HCT116 (cell line): ENCODE measurements around the gene GM2A. TPM values are rescaled to one million over a fixed set of nuclear protein-coding genes. Genes with fewer than 3 reads are reported as not detected.
"Not testable (repeated sequence)": the region's sequence is repeated elsewhere in the genome, so short reads cannot be mapped to it uniquely, and the experiment has no call there.

Experiments used
- ATAC-seq: fragments of 200-7000 bp; cut with Tn5 transposase; 2 replicates; pipeline ENCODE4 v1.9.1; 2020; ENCODE audit warnings: mild to moderate bottlenecking, moderate library complexity
- BruUV-seq: library from RNA; stranded (reverse); fragments of 400-500 nt; replicated peaks from 2 replicates; lab custom pipeline; 2021; lab: Mats Ljungman, UMichigan
- CTCF ChIA-PET: fragments of 300-600 bp; sonication (Branson Sonifier 250); formaldehyde crosslinking; loops from one replicate; lab custom pipeline; 2021; ENCODE audit warnings: antibody characterized with exemption; lab: Charles Lee
- POLR2A ChIA-PET: fragments of 300-600, 350-600 bp; sonication (Branson Sonifier 250); formaldehyde crosslinking; loops from one replicate; lab custom pipeline; 2021; ENCODE audit warnings: antibody characterized with exemption; lab: Charles Lee
- RAD21 ChIA-PET, 2 experiments: fragments of 300-600 bp; sonication (Branson Sonifier 250); formaldehyde crosslinking; loops; one replicate each; lab custom pipeline; 2023; ENCODE audit warnings: low total read pairs in 2 of 2; ENCODE audit not compliant: uncharacterized antibody in 2 of 2, unreplicated experiment in 2 of 2, low non-redundant PET in 1 of 2; lab: Charles Lee
- DNase-seq: peaks from one replicate; pipeline ENCODE4 v3.0.0-alpha.2; 2010; ENCODE audit warnings: low read depth, low spot score
- H2AFZ ChIP-seq: fragments of 200-600 bp; shearing (Covaris generic), sonication (generic); 2 replicates; pipeline ENCODE4 v1.6.1; 2017; ENCODE audit warnings: low read depth, mixed run types, mixed read lengths, antibody characterized with exemption, low read length; ENCODE audit not compliant: poor library complexity, severe bottlenecking
- H3K27ac ChIP-seq: 2 replicates; pipeline ENCODE4 v1.5.1; 2012; ENCODE audit warnings: low read depth, low read length
- H3K27me3 ChIP-seq: fragments of 200-600 bp; sonication (generic); 2 replicates; pipeline ENCODE4 v1.6.1; 2016; ENCODE audit warnings: mixed run types, low read length, mixed read lengths; ENCODE audit not compliant: insufficient read depth
- H3K36me3 ChIP-seq, 2 experiments: fragments of 200-500 bp in 1 of 2; fragments of 200-600 bp in 1 of 2; sonication (Bioruptor generic) in 1 of 2; sonication (generic) in 1 of 2; 2 replicates each; pipeline versions ENCODE4 v1.5.1 to v1.6.1; 2014 to 2016; ENCODE audit warnings: low read length in 2 of 2, inconsistent platforms in 1 of 2, mixed read lengths in 1 of 2, mixed run types in 1 of 2; ENCODE audit not compliant: insufficient read depth in 2 of 2, control insufficient read depth in 1 of 2
- H3K4me1 ChIP-seq, 2 experiments: fragments of 200-600 bp in 1 of 2; sonication (generic) in 1 of 2; 2 replicates each; pipeline versions ENCODE4 v1.5.1 to v1.6.1; 2012 to 2017; ENCODE audit warnings: low read length in 2 of 2, inconsistent platforms in 1 of 2, mild to moderate bottlenecking in 1 of 2, mixed read lengths in 1 of 2, mixed run types in 1 of 2, moderate library complexity in 1 of 2; ENCODE audit not compliant: insufficient read depth in 2 of 2, control insufficient read depth in 1 of 2
- H3K4me2 ChIP-seq: fragments of 200-600 bp; sonication (generic); 2 replicates; pipeline ENCODE4 v1.6.1; 2017; ENCODE audit warnings: mixed run types, low read length, mixed read lengths
- H3K4me3 ChIP-seq, 2 experiments: fragments of 200-600 bp in 1 of 2; sonication (generic) in 1 of 2; replicated peaks in 1 of 2; 2 replicates each; pipeline ENCODE4 v1.5.1; 2011 to 2016; ENCODE audit warnings: low read length in 2 of 2, control low read depth in 1 of 2, low read depth in 1 of 2, mild to moderate bottlenecking in 1 of 2, mixed read lengths in 1 of 2, mixed run types in 1 of 2
- H3K79me2 ChIP-seq: fragments of 200-600 bp; sonication (generic); 2 replicates; pipeline ENCODE4 v1.6.1; 2017; ENCODE audit warnings: mild to moderate bottlenecking, mixed run types, low read length, moderate library complexity, mixed read lengths; ENCODE audit not compliant: insufficient read depth
- H3K9ac ChIP-seq: fragments of 200-600 bp; sonication (generic); 2 replicates; pipeline ENCODE4 v1.6.1; 2016; ENCODE audit warnings: low read length, mixed read lengths
- H3K9me2 ChIP-seq: fragments of 200-600 bp; sonication (generic), shearing (Covaris generic); 2 replicates; pipeline ENCODE4 v1.6.1; 2017; ENCODE audit warnings: mixed run types, mild to moderate bottlenecking, moderate library complexity; ENCODE audit not compliant: insufficient read depth
- H3K9me3 ChIP-seq, 2 experiments: fragments of 200-500 bp in 1 of 2; fragments of 200-600 bp in 1 of 2; sonication (Bioruptor generic) in 1 of 2; sonication (generic) in 1 of 2; 2 replicates each; pipeline ENCODE4 v1.6.1; 2014 to 2017; ENCODE audit warnings: low read length in 2 of 2, mixed read lengths in 2 of 2, inconsistent platforms in 1 of 2, low read depth in 1 of 2, mild to moderate bottlenecking in 1 of 2, mixed run types in 1 of 2, moderate library complexity in 1 of 2; ENCODE audit not compliant: control insufficient read depth in 1 of 2, insufficient read depth in 1 of 2
- H4K20me1 ChIP-seq: fragments of 200-600 bp; sonication (generic), shearing (Covaris generic); 2 replicates; pipeline ENCODE4 v1.6.1; 2017; ENCODE audit warnings: mixed run types, mild to moderate bottlenecking, moderate library complexity; ENCODE audit not compliant: insufficient read depth
- CBX3 ChIP-seq: IDR thresholded peaks from 2 replicates; pipeline ENCODE4 v1.6.1; 2012; ENCODE audit warnings: low read depth
- EGR1 ChIP-seq: IDR thresholded peaks from 2 replicates; pipeline ENCODE4 v1.6.1; 2012; ENCODE audit warnings: low read depth
- SIN3A ChIP-seq: IDR thresholded peaks from 2 replicates; pipeline ENCODE4 v1.6.1; 2012; ENCODE audit warnings: low read depth
- SP1 ChIP-seq: IDR thresholded peaks from 2 replicates; pipeline ENCODE4 v1.6.1; 2012; ENCODE audit warnings: low read depth
- YY1 ChIP-seq: IDR thresholded peaks from 2 replicates; pipeline ENCODE4 v1.6.1; 2011; ENCODE audit warnings: low read length, low read depth, moderate library complexity, mild to moderate bottlenecking; ENCODE audit not compliant: insufficient replicate concordance; ENCODE audit errors: extremely low read depth
- ZFX ChIP-seq: fragments of 450-650 bp; IDR thresholded peaks from 2 replicates; pipeline ENCODE4 v1.6.1; 2017
- intact Hi-C: fragments of 100-400 bp; cut with micrococcal nuclease; formaldehyde crosslinking; loops from 2 replicates; pipeline ENCODE4 v1.10.0; 2022
- total RNA-seq: library from RNA; stranded (reverse); gene quantifications from one replicate; pipeline ENCODE4 v1.2.1, GENCODE V29; 2021; ENCODE audit not compliant: unreplicated experiment
- TF ChIP-seq, protein P1 (sequence below): IDR thresholded peaks from 2 replicates; pipeline ENCODE4 v1.6.1; 2012; ENCODE audit warnings: low read depth
- TF ChIP-seq, protein P2 (sequence below), 3 experiments: fragments of 200-600 bp in 1 of 3; sonication (generic) in 1 of 3; IDR thresholded peaks in 2 of 3; conservative IDR thresholded peaks in 1 of 3; 2 replicates each; pipeline ENCODE4 v1.5.1; 2012 to 2017; ENCODE audit warnings: low read depth in 2 of 3, low read length in 2 of 3, antibody characterized with exemption in 1 of 3, borderline replicate concordance in 1 of 3, control low read depth in 1 of 3, mild to moderate bottlenecking in 1 of 3, mixed read lengths in 1 of 3, mixed run types in 1 of 3, moderate library complexity in 1 of 3; ENCODE audit not compliant: insufficient read depth in 1 of 3
- TF ChIP-seq, protein P3 (sequence below): IDR thresholded peaks from 2 replicates; pipeline ENCODE4 v1.6.1; 2012
- TF ChIP-seq, protein P4 (sequence below): IDR thresholded peaks from 2 replicates; pipeline ENCODE4 v1.6.1; 2011; ENCODE audit warnings: mild to moderate bottlenecking, low read length, moderate library complexity; ENCODE audit not compliant: insufficient replicate concordance; ENCODE audit errors: extremely low read depth

GM2A gene
- total RNA-seq, 1 experiment from 2014 or later: 25.0 TPM

DNA sequence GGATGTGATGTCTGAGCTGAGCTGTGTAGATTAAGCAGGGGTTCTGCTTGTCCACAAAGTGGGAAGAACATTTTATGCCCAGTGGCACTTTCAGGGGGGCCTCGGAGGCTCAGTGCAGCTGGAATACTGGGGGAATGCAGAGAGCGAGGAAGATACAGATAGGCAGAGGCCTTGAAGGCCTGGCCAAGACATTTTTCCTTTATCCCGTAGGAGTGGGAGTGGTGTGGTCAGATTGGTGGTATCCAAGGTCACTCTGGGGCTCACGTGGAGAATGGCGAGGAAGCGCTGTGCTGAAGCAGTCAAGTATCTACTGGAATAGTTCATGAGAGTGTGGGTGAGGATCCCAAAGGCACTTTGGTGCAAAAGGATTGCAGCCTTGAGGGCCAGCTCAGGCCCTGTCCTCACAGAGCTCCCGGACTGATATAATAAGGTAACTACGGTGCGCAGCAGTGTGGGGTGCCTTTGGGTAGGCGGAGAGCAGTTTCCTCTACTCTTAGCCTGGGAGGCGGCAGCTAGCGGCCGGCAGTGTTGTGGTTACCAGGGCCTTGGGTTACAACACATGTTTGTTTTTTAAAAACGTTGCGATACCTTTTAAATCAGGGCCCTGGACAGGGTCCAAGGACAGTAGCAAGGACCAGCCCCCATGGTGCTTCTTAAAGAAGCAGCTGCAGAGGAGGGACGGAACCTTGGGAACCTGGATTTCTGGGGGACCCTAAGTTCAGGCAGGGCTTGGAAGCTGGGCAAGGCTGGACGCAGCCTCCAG lies 18.3 kb upstream of the GM2A start:
- no peak overlapping the region for H3K4me2 ChIP-seq
- H3K79me2 ChIP-seq: no peaks in the 10 kb centered on the region
- H3K27ac ChIP-seq: no peak overlapping the region
- POLR2A ChIA-PET: interaction anchor here (0.8 kb wide), 1 partner anchor 10 kb away, joined by 3 read pairs; no protein-coding TSS in a partner anchor
- CTCF ChIA-PET: interaction anchor here (0.9 kb wide), 1 partner anchor 109 kb away, joined by 3 read pairs; no protein-coding TSS in a partner anchor
- BruUV-seq: no TSS peak
- intact Hi-C loops: loop anchor here (10.0 kb wide), 1 partner anchor 230 kb away; no protein-coding TSS in a partner anchor
- ATAC-seq (no peak), DNase-seq (no peak)
- no peak overlapping the region for H3K4me3 ChIP-seq
- RAD21 ChIA-PET: no interaction called here
- TF ChIP-seq, protein P1, sequence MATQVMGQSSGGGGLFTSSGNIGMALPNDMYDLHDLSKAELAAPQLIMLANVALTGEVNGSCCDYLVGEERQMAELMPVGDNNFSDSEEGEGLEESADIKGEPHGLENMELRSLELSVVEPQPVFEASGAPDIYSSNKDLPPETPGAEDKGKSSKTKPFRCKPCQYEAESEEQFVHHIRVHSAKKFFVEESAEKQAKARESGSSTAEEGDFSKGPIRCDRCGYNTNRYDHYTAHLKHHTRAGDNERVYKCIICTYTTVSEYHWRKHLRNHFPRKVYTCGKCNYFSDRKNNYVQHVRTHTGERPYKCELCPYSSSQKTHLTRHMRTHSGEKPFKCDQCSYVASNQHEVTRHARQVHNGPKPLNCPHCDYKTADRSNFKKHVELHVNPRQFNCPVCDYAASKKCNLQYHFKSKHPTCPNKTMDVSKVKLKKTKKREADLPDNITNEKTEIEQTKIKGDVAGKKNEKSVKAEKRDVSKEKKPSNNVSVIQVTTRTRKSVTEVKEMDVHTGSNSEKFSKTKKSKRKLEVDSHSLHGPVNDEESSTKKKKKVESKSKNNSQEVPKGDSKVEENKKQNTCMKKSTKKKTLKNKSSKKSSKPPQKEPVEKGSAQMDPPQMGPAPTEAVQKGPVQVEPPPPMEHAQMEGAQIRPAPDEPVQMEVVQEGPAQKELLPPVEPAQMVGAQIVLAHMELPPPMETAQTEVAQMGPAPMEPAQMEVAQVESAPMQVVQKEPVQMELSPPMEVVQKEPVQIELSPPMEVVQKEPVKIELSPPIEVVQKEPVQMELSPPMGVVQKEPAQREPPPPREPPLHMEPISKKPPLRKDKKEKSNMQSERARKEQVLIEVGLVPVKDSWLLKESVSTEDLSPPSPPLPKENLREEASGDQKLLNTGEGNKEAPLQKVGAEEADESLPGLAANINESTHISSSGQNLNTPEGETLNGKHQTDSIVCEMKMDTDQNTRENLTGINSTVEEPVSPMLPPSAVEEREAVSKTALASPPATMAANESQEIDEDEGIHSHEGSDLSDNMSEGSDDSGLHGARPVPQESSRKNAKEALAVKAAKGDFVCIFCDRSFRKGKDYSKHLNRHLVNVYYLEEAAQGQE: no peak
- TF ChIP-seq, protein P2, sequence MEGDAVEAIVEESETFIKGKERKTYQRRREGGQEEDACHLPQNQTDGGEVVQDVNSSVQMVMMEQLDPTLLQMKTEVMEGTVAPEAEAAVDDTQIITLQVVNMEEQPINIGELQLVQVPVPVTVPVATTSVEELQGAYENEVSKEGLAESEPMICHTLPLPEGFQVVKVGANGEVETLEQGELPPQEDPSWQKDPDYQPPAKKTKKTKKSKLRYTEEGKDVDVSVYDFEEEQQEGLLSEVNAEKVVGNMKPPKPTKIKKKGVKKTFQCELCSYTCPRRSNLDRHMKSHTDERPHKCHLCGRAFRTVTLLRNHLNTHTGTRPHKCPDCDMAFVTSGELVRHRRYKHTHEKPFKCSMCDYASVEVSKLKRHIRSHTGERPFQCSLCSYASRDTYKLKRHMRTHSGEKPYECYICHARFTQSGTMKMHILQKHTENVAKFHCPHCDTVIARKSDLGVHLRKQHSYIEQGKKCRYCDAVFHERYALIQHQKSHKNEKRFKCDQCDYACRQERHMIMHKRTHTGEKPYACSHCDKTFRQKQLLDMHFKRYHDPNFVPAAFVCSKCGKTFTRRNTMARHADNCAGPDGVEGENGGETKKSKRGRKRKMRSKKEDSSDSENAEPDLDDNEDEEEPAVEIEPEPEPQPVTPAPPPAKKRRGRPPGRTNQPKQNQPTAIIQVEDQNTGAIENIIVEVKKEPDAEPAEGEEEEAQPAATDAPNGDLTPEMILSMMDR (IDR thresholded peaks at IDR 0.05 in 2 of 3, conservative IDR thresholded peaks at IDR 0.05 in 1 of 3; ENCODE audit: borderline replicate concordance in 1 of 3, insufficient read depth in 1 of 3, low read depth in 2 of 3, low read length in 2 of 3): no peak
- TF ChIP-seq, protein P3, sequence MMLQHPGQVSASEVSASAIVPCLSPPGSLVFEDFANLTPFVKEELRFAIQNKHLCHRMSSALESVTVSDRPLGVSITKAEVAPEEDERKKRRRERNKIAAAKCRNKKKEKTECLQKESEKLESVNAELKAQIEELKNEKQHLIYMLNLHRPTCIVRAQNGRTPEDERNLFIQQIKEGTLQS: no peak
- TF ChIP-seq ZFX (no peak), SP1 (no peak), YY1 (no peak), SIN3A (no peak), EGR1 (no peak), CBX3 (no peak)
- TF ChIP-seq, protein P4, sequence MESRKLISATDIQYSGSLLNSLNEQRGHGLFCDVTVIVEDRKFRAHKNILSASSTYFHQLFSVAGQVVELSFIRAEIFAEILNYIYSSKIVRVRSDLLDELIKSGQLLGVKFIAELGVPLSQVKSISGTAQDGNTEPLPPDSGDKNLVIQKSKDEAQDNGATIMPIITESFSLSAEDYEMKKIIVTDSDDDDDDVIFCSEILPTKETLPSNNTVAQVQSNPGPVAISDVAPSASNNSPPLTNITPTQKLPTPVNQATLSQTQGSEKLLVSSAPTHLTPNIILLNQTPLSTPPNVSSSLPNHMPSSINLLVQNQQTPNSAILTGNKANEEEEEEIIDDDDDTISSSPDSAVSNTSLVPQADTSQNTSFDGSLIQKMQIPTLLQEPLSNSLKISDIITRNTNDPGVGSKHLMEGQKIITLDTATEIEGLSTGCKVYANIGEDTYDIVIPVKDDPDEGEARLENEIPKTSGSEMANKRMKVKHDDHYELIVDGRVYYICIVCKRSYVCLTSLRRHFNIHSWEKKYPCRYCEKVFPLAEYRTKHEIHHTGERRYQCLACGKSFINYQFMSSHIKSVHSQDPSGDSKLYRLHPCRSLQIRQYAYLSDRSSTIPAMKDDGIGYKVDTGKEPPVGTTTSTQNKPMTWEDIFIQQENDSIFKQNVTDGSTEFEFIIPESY: no peak
- H2AFZ ChIP-seq: no peak overlapping the region
- H3K4me1 ChIP-seq: peaks cover 0 to 3% of the 10 kb centered on the region in 2 experiments; a peak in 1 of 4 replicates
- no peaks in the 10 kb centered on the region for H3K36me3 ChIP-seq
- no peak overlapping the region for H3K9ac ChIP-seq
- no peaks in the 10 kb centered on the region for H3K9me2 ChIP-seq
- H3K9me3 ChIP-seq: no peaks in the 10 kb centered on the region
- H4K20me1 ChIP-seq: no peaks in the 10 kb centered on the region
- no peaks in the 10 kb centered on the region for H3K27me3 ChIP-seq

DNA sequence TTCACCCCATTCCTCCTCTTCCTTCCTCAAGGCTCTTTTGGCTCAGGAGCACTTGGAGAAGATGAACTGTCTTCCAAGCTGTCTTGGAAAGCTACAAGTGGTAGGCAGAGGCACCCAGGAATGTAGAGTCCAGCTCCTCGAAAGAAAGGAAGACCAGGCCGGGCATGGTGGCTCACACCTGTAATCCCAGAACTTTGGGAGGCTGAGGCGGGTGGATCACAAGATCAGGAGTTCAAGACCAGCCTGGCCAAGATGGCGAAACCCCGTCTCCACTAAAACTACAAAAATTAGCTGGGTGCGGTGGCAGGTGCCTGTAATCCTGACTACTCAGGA lies 17.8 kb upstream of the GM2A start:
- CTCF ChIA-PET, H3K4me1 ChIP-seq, H4K20me1 ChIP-seq, H3K4me3 ChIP-seq, H3K36me3 ChIP-seq, H2AFZ ChIP-seq, RAD21 ChIA-PET, H3K4me2 ChIP-seq, H3K9me2 ChIP-seq, H3K9ac ChIP-seq, BruUV-seq, H3K27me3 ChIP-seq, ATAC-seq, H3K27ac ChIP-seq, H3K9me3 ChIP-seq, H3K79me2 ChIP-seq, DNase-seq, POLR2A ChIA-PET: not testable (repeated sequence)
- intact Hi-C loops: loop anchor here (10.0 kb wide), 1 partner anchor 230 kb away; no protein-coding TSS in a partner anchor
